Neural progenitor cell (in vitro differentiated cells): Measurements from ENCODE around the gene PPP2R2C. TPM values are rescaled to one million over a fixed set of nuclear protein-coding genes. Genes with fewer than 3 reads are reported as not detected.

ENCODE experiments used
- DNase-seq: peaks from one replicate; pipeline ENCODE4 v3.0.0-alpha.2; 2016; ENCODE audit warnings: low spot score
- H2AFZ ChIP-seq: fragments of 200-600 bp; sonication (generic); replicated peaks from 2 replicates; pipeline ENCODE4 v1.6.1; 2016; ENCODE audit warnings: antibody characterized with exemption
- H3F3A ChIP-seq: fragments of 200-600 bp; sonication (generic); 2 replicates; pipeline ENCODE4 v1.6.1; 2016; ENCODE audit warnings: antibody characterized with exemption, low read depth
- H3K27ac ChIP-seq: fragments of 200-600 bp; sonication (generic); 2 replicates; pipeline ENCODE4 v1.5.1; 2016; ENCODE audit warnings: mild to moderate bottlenecking
- H3K27me3 ChIP-seq: fragments of 200-600 bp; sonication (generic); 2 replicates; pipeline ENCODE4 v1.6.1; 2016; ENCODE audit warnings: mild to moderate bottlenecking, moderate library complexity
- H3K36me3 ChIP-seq: fragments of 200-600 bp; sonication (generic); 2 replicates; pipeline ENCODE4 v1.5.1; 2016
- H3K4me1 ChIP-seq: fragments of 200-600 bp; sonication (generic); 2 replicates; pipeline ENCODE4 v1.6.1; 2016; ENCODE audit warnings: mixed run types
- H3K4me2 ChIP-seq: fragments of 200-600 bp; sonication (generic); 2 replicates; pipeline ENCODE4 v1.6.1; 2016
- H3K4me3 ChIP-seq: fragments of 200-600 bp; sonication (generic); 2 replicates; pipeline ENCODE4 v1.5.1; 2016
- H3K79me2 ChIP-seq: fragments of 200-600 bp; sonication (generic); 2 replicates; pipeline ENCODE4 v1.6.1; 2016; ENCODE audit warnings: low read depth
- H3K9ac ChIP-seq: fragments of 200-600 bp; sonication (generic); 2 replicates; pipeline ENCODE4 v1.6.1; 2016
- H3K9me3 ChIP-seq: fragments of 200-600 bp; sonication (generic); 2 replicates; pipeline ENCODE4 v1.5.1; 2016; ENCODE audit warnings: low read depth
- H4K20me1 ChIP-seq: fragments of 200-600 bp; sonication (generic); 2 replicates; pipeline ENCODE4 v1.6.1; 2016; ENCODE audit warnings: low read depth
- H3K27ac Mint-ChIP-seq: 3 replicates; pipeline ENCODE4 v1.8.0; 2021; ENCODE audit warnings: mixed read lengths
- H3K27me3 Mint-ChIP-seq: 2 replicates; pipeline ENCODE4 v1.8.0; 2022; ENCODE audit warnings: low read depth, mild to moderate bottlenecking, inconsistent platforms, moderate library complexity, mixed read lengths; ENCODE audit not compliant: insufficient read depth
- H3K36me3 Mint-ChIP-seq: 3 replicates; pipeline ENCODE4 v1.8.0; 2021; ENCODE audit warnings: mixed read lengths
- H3K4me1 Mint-ChIP-seq: 3 replicates; pipeline ENCODE4 v1.8.0; 2021; ENCODE audit warnings: mixed read lengths
- H3K4me3 Mint-ChIP-seq: 3 replicates; pipeline ENCODE4 v1.8.0; 2021; ENCODE audit warnings: mild to moderate bottlenecking, moderate library complexity, mixed read lengths
- H3K9me3 Mint-ChIP-seq: 3 replicates; pipeline ENCODE4 v1.8.0; 2020; ENCODE audit warnings: mixed read lengths
- CTCF ChIP-seq: fragments of 200-600 bp; sonication (generic); IDR thresholded peaks from 2 replicates; pipeline ENCODE4 v1.5.1; 2017; ENCODE audit warnings: antibody characterized with exemption, mild to moderate bottlenecking
- EZH2 ChIP-seq: fragments of 200-600 bp; sonication (generic); IDR thresholded peaks from 2 replicates; pipeline ENCODE4 v1.6.1; 2017; ENCODE audit warnings: antibody characterized with exemption, mild to moderate bottlenecking, moderate library complexity
- EZH2phosphoT487 ChIP-seq: fragments of 200-600 bp; sonication (generic); IDR thresholded peaks from 2 replicates; pipeline ENCODE4 v1.6.1; 2017; ENCODE audit warnings: antibody characterized with exemption
- total RNA-seq: library from RNA; depleted of rRNA; stranded (reverse); fragments of >200 nt; gene quantifications from 2 replicates; pipeline ENCODE4 v1.2.3, GENCODE V29; 2015; ENCODE audit warnings: low replicate concordance

The PPP2R2C gene
- total RNA-seq, 1 donor from 2014 or later = 3.5 TPM

GRCh38 chr4:6441202-6441582 lies 31.2 kb downstream of the PPP2R2C start:
- Histone ChIP-seq H3K79me2 (no peaks in the 10 kb centered on the region), H3K4me3 (no peak overlapping the region), H3K27me3 (no peaks in the 10 kb centered on the region), H3K4me2 (no peak overlapping the region), H3K27ac (no peak overlapping the region), H3K9me3 (no peaks in the 10 kb centered on the region), H3K4me1 (peaks cover under 1% of the 10 kb centered on the region), H3K9ac (no peak overlapping the region), H4K20me1 (no peaks in the 10 kb centered on the region), H3K36me3 (no peaks in the 10 kb centered on the region), H2AFZ (no peak overlapping the region), H3F3A (no peaks in the 10 kb centered on the region)
- Mint-ChIP-seq H3K4me3 (no peak overlapping the region), H3K27ac (no peak overlapping the region), H3K36me3 (no peaks in the 10 kb centered on the region), H3K4me1 (peaks cover 7% of the 10 kb centered on the region), H3K9me3 (no peaks in the 10 kb centered on the region), H3K27me3 (peaks cover 5% of the 10 kb centered on the region)
- no peak for DNase-seq
- TF ChIP-seq EZH2 (no peak), EZH2phosphoT487 (no peak), CTCF (no peak)

- Histone ChIP-seq H4K20me1 (no peaks in the 10 kb centered on the region), H3K36me3 (no peaks in the 10 kb centered on the region), H3K4me1 (no peaks in the 10 kb centered on the region), H3K27me3 (no peaks in the 10 kb centered on the region), H3K79me2 (no peaks in the 10 kb centered on the region), H3K9me3 (no peaks in the 10 kb centered on the region), H3K27ac (no peak overlapping the region), H2AFZ (no peak overlapping the region), H3K4me3 (no peak overlapping the region), H3K9ac (no peak overlapping the region), H3F3A (no peaks in the 10 kb centered on the region), H3K4me2 (no peak overlapping the region)
- Mint-ChIP-seq H3K4me1 (peaks cover 4% of the 10 kb centered on the region), H3K4me3 (no peak overlapping the region), H3K9me3 (no peaks in the 10 kb centered on the region), H3K27ac (no peak overlapping the region), H3K36me3 (no peaks in the 10 kb centered on the region), H3K27me3 (peaks cover 7% of the 10 kb centered on the region)
- TF ChIP-seq CTCF (no peak), EZH2phosphoT487 (no peak), EZH2 (no peak)
- no peak for DNase-seq
Observed at GRCh38 chr4:6440506-6441201, 31.8 kb downstream of the PPP2R2C start.

- TF ChIP-seq CTCF (no peak), EZH2phosphoT487 (no peak), EZH2 (no peak)
- no peak overlapping the region for H3K27ac Mint-ChIP-seq
Observed at GRCh38 chr4:6439120-6439762, 33.2 kb downstream of the PPP2R2C start.

More at GRCh38 chr4:6439120-6439762, 33.2 kb downstream of the PPP2R2C start:
- H3K4me2 ChIP-seq = no peak overlapping the region
- peaks cover 4% of the 10 kb centered on the region for H3K4me1 Mint-ChIP-seq
- no peaks in the 10 kb centered on the region for H3K79me2 ChIP-seq
- H3K36me3 ChIP-seq = no peaks in the 10 kb centered on the region
- no peak overlapping the region for H3K4me3 Mint-ChIP-seq
- H3K27me3 Mint-ChIP-seq = peaks cover 3% of the 10 kb centered on the region
- H3K9ac ChIP-seq = no peak overlapping the region
- H3K9me3 ChIP-seq = no peaks in the 10 kb centered on the region
- H3F3A ChIP-seq = no peaks in the 10 kb centered on the region
- no peaks in the 10 kb centered on the region for H3K36me3 Mint-ChIP-seq
- H3K4me1 ChIP-seq = no peaks in the 10 kb centered on the region
- H4K20me1 ChIP-seq = no peaks in the 10 kb centered on the region
- H3K27ac ChIP-seq = no peak overlapping the region
- no peak overlapping the region for H3K4me3 ChIP-seq
- H2AFZ ChIP-seq = no peak overlapping the region
- no peaks in the 10 kb centered on the region for H3K27me3 ChIP-seq
- peaks cover 7% of the 10 kb centered on the region for H3K9me3 Mint-ChIP-seq
- no peak for DNase-seq
